Fibroblast of the aortic adventitia (primary cell): ENCODE data around the gene SLC22A31. TPM values are rescaled to one million over a fixed set of nuclear protein-coding genes. Genes with fewer than 3 reads are reported as not detected.

ENCODE experiments used
- DNase-seq: peaks from one replicate; pipeline ENCODE4 v3.0.0-alpha.2; 2010; ENCODE audit warnings: low read depth
- H3K4me3 ChIP-seq: 2 replicates; pipeline ENCODE4 v1.5.1; 2011; ENCODE audit warnings: low read depth, mild to moderate bottlenecking, control low read depth, low read length, moderate library complexity
- total RNA-seq: library from RNA; depleted of rRNA; stranded (reverse); fragments of >200 nt; gene quantifications from 2 replicates; pipeline ENCODE4 v1.2.3, GENCODE V29; 2012; ENCODE audit warnings: low replicate concordance
- TF ChIP-seq, protein P1 (sequence below): IDR thresholded peaks from 2 replicates; pipeline ENCODE4 v1.5.1; 2011; ENCODE audit warnings: mild to moderate bottlenecking, low read length, control low read depth, inconsistent platforms; ENCODE audit not compliant: insufficient read depth

SLC22A31 gene
- total RNA-seq, 1 donor = not detected

DNA sequence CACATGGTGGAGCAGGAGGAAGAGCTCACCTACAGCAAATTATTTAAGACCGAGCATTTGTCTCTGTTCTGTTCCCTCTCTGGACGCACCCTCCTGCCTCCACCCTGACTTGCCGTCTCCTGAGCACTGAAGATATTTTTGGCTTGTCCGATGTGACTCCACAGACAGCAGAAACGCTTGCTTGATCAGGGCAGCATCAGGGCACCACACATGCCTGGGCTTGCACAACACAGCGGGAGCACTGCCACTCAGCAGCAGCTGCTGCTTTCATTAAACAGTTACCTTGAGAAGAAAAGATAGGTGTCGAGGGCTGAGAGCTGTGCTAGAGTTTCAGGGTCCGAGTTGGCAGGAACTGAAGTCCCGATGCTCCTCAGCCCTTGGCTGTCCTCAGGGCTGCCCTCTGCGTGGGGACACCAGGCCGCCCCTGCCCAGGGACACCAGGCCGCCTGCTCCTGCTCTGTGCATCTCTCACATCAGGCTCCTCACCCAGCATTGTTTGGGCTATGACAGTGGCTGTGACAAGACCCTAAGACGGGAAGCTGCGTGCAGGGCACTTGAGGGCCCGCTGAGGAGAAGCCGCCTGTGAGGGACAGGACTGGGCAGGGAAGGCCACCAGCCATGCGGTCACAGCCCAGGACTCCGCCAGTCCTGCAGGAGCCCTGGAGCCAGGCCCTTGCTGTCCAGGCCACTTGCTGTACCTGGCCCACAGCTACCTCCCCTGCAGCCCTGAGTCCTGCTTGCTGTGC, 50.1 kb downstream of the SLC22A31 start:
- TF ChIP-seq, protein P1, sequence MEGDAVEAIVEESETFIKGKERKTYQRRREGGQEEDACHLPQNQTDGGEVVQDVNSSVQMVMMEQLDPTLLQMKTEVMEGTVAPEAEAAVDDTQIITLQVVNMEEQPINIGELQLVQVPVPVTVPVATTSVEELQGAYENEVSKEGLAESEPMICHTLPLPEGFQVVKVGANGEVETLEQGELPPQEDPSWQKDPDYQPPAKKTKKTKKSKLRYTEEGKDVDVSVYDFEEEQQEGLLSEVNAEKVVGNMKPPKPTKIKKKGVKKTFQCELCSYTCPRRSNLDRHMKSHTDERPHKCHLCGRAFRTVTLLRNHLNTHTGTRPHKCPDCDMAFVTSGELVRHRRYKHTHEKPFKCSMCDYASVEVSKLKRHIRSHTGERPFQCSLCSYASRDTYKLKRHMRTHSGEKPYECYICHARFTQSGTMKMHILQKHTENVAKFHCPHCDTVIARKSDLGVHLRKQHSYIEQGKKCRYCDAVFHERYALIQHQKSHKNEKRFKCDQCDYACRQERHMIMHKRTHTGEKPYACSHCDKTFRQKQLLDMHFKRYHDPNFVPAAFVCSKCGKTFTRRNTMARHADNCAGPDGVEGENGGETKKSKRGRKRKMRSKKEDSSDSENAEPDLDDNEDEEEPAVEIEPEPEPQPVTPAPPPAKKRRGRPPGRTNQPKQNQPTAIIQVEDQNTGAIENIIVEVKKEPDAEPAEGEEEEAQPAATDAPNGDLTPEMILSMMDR = no peak
- DNase-seq = no peak
- no peak overlapping the region for H3K4me3 ChIP-seq

- TF ChIP-seq, protein P1 = no peak
- no peak for DNase-seq
- H3K4me3 ChIP-seq = no peak overlapping the region
Observed at GRCh38 chr16:89149386-89149785, 51.0 kb downstream of the SLC22A31 start.

DNA sequence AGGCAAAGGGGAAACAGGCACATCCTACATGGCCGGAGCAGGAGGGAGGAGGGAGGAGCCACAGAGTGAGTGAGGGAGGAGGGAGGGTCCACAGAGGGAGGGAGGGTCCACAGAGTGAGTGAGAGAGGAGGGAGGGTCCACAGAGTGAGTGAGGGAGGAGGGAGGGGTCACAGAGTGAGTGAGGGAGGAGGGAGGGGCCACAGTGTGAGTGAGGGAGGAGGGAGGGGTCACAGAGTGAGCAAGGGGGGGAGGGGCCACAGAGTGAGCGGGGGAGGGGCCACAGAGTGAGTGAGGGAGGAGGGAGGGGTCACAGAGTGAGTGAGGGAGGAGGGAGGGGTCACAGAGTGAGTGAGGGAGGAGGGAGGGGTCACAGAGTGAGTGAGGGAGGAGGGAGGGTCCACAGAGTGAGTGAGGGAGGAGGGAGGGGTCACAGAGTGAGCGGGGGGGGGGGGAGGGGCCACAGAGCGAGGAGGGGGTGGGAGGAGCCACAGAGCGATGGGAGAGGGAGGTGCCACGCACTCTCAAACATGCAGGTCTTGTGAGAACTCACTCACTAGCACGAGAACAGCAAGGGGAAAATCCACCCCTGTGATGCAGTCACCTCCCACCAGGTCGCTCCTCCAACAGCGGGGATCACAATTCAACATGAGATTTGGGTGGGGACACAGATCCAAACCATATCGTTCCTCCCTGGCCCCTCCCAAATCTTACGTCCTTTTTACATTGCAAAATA, 53.1 kb downstream of the SLC22A31 start:
- no peak overlapping the region for H3K4me3 ChIP-seq
- TF ChIP-seq, protein P1 = no peak
- no peak for DNase-seq

GRCh38 chr16:89146211-89147005, 53.9 kb downstream of the SLC22A31 start:
- TF ChIP-seq, protein P1 = no peak
- no peak for DNase-seq
- no peak overlapping the region for H3K4me3 ChIP-seq

Other genes starting within 250 kb of the SLC22A31 start
- not detected in 2 replicates for gene CBFA2T3, start 223.3 kb downstream of the SLC22A31 start, total RNA-seq
- 9.9 and 17.6 TPM in 2 replicates for gene ACSF3, start 106.7 kb downstream of the SLC22A31 start, total RNA-seq
- 0.09 TPM in 1 of 2 replicates, not detected in the other for gene CDH15, start 28.8 kb downstream of the SLC22A31 start, total RNA-seq
- 8.0 and 13.8 TPM in 2 replicates for gene ZNF778, start 17.2 kb upstream of the SLC22A31 start, total RNA-seq